Epithelial cell of prostate (primary cell): ENCODE measurements around the gene DPH1.

ENCODE experiments used
- DNase-seq: peaks from one replicate; pipeline ENCODE4 v3.0.0-alpha.2; 2011; ENCODE audit warnings: low read depth, low spot score
- H3K27ac ChIP-seq: fragments of 450-650 bp; 2 replicates; pipeline ENCODE4 v1.5.1; 2017; ENCODE audit warnings: mild to moderate bottlenecking

DPH1 gene

GRCh38 chr17:2071455-2072281 lies 41.7 kb downstream of the DPH1 start:
- no peak for DNase-seq
- no peak overlapping the region for H3K27ac ChIP-seq

GRCh38 chr17:2074919-2075318 lies 45.0 kb downstream of the DPH1 start:
- no peak overlapping the region for H3K27ac ChIP-seq
- no peak for DNase-seq

DNA sequence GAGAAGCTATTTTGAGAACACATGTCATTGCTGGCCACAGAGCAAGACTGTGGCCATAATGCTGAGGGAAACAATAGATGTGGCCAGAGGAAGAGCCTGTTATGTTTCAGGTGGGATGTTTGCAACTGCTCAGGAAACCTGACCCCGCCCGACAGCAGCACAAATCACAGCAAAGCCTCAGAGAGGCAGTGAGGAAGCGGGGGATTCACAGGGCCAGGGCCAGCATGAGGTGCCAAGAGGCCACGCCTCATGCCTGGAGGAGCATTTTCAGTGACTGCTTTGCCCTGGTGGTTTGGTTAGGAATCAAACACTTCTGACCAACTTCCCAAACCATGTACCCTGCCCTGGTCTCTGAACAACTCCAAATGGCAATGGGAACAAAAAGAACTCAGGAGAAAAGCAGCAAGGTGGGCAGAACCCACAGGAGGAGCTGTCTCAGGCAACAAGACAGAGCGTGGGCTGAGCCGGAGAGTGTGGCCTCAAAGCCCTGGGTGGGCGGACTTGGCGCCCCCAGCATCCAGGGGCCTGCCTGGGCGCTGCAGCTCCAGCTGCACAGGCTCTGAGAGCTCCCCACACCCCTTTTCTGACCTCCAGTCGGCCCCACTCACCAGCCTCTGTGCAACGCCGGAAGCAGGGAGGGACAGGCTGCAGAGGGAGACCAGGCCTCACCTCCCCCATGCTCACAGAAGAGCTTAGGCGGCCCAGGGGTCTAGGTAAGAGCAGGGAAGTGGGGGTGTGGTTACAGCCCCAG lies 45.6 kb downstream of the DPH1 start:
- H3K27ac ChIP-seq: no peak overlapping the region
- no peak for DNase-seq

DNA sequence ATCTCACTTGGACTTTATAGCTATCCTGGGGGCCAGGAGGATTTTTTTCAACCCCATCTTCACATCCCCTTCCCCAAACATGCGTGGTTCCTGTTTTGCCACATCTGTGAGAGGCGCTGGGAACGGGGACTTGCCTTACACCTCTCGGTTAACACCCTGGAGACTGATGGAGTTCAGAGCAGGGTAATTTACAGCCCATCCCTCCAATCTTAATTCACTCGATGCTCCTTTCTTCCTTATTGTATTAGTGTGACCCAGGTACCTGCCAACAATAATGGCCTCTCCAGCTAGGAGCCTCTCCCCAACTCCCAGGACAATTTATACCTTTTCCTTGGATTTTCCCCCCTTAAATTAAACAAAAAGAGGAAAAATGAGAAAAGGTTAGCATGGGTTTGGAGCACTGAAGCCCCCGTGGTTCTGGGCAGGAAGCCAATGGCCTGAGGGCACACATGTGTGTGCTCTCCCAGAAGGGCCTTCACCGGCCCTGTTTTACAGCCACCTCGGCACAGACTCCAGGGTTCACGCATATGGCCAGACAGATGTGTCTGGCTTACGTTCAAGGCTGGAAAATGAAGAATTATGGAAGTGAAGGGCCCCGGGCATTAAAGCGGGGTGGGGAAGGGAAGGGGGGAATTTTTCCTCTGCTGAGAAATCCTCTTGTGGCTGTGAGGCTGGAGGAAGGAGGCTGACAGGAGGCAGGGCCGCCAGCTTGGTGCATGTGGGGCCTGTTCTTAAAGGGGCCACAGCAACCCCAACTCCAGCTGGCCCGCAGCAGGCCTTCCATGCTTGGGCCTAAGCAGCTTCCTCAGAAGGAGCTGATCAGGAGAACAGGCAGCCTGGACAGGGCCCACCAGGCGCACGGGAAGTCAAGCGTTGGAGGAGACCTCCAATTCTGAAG lies 46.4 kb downstream of the DPH1 start:
- no peak overlapping the region for H3K27ac ChIP-seq
- no peak for DNase-seq

- no peak overlapping the region for H3K27ac ChIP-seq
- no peak for DNase-seq
These were observed 47.1 kb downstream of the DPH1 start for GRCh38 chr17:2077040-2077439.

DNA sequence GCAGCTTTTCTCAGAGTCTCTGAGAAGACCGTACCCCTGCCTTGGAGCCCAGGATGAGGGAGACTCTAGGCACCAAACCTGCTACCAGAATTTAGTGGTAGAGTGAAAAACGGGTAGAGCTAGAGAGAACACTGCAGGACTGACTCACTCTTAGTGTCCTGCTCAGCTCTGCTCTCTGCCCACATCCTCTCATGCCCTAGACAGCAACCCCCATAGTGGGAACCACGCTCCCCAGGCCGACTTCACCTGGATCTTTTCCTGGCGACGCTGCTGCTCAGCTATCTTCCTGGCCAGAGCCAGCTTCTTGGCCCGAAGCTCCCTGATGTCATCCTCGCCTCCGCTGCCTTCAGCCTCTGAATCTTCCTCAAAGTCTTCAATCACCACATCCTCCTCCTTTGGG lies 51.6 kb downstream of the DPH1 start:
- DNase-seq: no peak
- peak overlapping the region; percentile 63 for H3K27ac ChIP-seq

- peak overlapping the region; percentile 63 for H3K27ac ChIP-seq
- no peak for DNase-seq
These were observed 52.2 kb downstream of the DPH1 start for GRCh38 chr17:2082003-2082781.

DNA sequence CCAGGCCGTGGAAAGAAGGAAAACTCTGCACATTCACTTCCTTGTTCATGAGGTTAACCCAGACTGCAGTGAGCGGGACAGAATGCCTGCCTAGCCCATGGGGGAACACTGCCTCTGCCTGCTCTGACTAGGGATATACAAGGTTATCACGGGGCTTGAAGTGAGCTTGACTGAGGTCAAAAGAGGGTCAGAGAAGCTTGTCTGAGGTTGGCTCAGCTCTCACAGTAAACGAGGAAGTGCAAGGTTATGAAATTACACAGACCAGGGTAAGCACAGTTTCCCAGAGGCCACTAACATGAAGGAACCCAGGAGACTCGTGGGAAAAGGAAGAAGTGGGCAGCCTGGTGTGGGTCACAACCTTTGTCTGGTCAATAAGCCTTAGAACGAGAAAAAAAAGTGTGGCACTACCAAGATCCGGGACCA lies 53.7 kb downstream of the DPH1 start:
- peak overlapping the region; percentile 65 for H3K27ac ChIP-seq
- no peak for DNase-seq

- DNase-seq: no peak
- peak overlapping the region; percentile 65 for H3K27ac ChIP-seq
These were observed 54.2 kb downstream of the DPH1 start for GRCh38 chr17:2084036-2084765.

GRCh38 chr17:2084766-2085647 lies 55.1 kb downstream of the DPH1 start:
- peak overlapping the region; percentile 65 for H3K27ac ChIP-seq

GRCh38 chr17:2085648-2085949 lies 55.6 kb downstream of the DPH1 start:
- H3K27ac ChIP-seq: peak overlapping the region; percentile 65
- no peak for DNase-seq

More at GRCh38 chr17:2084766-2085647, 55.1 kb downstream of the DPH1 start:
- DNase-seq: no peak

GRCh38 chr17:2086306-2086705 lies 56.4 kb downstream of the DPH1 start:
- no peak for DNase-seq
- H3K27ac ChIP-seq: no peak overlapping the region

GRCh38 chr17:2087597-2088211 lies 57.8 kb downstream of the DPH1 start:
- no peak overlapping the region for H3K27ac ChIP-seq

DNA sequence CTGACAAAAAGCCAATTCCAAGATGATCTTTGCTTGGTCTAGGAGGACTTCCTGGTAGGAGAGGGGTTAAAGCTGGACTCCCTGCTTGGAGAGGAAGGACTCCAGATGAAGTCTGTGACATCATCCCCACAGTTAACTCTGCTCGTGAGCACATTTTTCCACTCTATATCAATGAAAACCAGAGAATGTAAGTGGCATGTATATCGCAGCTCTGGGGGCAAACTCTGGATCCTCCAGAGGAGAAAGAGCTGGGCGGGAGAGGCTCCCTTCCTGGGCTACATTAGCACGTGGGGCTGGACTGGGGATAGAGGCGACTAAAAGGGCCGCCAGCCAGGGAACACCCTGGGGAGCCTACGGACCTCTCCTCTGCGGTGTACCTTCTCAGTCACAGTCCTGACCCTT lies 59.1 kb downstream of the DPH1 start:
- no peak for DNase-seq
- H3K27ac ChIP-seq: no peak overlapping the region

More at GRCh38 chr17:2087597-2088211, 57.8 kb downstream of the DPH1 start:
- no peak for DNase-seq

GRCh38 chr17:2090210-2090641 lies 60.3 kb downstream of the DPH1 start:
- DNase-seq: no peak
- H3K27ac ChIP-seq: no peak overlapping the region

- no peak for DNase-seq
- no peak overlapping the region for H3K27ac ChIP-seq
These were observed 61.0 kb downstream of the DPH1 start for GRCh38 chr17:2090804-2091534.

DNA sequence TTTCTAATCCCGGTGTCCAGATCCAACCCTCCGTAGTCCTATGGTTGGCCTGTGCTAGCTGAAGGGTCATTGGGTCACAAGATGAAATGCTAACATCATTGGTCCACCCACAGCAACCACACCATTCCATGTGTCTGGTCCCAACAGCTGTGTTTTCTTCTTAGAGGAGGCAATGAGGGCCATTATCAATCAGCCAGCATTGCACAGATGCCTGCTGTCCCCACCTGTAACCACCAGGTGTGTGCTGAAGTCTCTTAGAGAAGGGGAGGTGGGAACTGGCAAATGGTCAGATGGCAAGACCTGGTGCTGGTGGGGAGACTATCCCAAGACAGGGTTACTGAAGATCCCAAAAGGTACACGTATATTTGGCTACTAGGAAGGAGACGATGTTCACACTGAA lies 62.3 kb downstream of the DPH1 start:
- no peak for DNase-seq
- no peak overlapping the region for H3K27ac ChIP-seq
